Measurements from ENCODE around the gene CCDC150.
A peak's percentile ranks its signal among the peaks of the same experiment; 100 is the strongest.

DNA sequence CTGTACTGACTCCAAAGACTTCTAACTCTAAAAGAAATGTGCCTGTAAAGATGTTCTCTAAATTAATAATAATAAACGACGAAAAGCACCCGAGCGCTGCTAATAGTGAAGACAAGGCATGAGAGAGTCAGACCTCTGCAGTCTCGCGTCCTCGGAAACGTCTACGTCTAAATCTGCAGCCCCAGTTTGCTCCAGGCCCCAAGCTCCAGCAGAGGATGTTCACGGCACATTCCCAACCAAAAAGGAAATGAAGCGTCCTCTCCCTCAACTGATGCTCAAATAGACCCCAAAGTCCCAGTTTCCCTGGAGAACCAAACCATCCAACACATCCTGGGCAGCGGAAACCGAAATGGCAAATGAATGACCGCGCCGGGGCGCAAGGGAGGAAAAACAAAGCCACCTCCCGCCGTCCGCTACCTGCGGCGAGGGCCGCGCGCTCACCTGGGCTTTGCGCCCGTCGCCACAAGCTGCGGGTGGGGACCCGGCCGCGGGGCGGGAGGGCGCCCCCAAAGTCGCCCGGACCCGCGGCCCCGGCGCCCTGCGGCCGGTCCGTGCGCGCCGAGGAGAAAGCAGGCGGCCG lies 47.1 kb upstream of the CCDC150 start:
- no peak for TF ChIP-seq POLR2A (IDR thresholded peaks at IDR 0.05)
- TF ChIP-seq, protein P1, sequence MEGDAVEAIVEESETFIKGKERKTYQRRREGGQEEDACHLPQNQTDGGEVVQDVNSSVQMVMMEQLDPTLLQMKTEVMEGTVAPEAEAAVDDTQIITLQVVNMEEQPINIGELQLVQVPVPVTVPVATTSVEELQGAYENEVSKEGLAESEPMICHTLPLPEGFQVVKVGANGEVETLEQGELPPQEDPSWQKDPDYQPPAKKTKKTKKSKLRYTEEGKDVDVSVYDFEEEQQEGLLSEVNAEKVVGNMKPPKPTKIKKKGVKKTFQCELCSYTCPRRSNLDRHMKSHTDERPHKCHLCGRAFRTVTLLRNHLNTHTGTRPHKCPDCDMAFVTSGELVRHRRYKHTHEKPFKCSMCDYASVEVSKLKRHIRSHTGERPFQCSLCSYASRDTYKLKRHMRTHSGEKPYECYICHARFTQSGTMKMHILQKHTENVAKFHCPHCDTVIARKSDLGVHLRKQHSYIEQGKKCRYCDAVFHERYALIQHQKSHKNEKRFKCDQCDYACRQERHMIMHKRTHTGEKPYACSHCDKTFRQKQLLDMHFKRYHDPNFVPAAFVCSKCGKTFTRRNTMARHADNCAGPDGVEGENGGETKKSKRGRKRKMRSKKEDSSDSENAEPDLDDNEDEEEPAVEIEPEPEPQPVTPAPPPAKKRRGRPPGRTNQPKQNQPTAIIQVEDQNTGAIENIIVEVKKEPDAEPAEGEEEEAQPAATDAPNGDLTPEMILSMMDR (IDR thresholded peaks at IDR 0.05): peak in 1 of 6 experiments; percentile 20

Measured in thyroid gland (tissue), 4 donors.